GM19193 (cell line): ENCODE measurements around the gene DHH.

Source experiments
- POLR2A ChIP-seq: IDR thresholded peaks from 4 replicates; pipeline ENCODE4 v1.6.1; 2011; ENCODE audit not compliant: insufficient read depth, insufficient read length; ENCODE audit errors: extremely low read depth

The DHH gene

GRCh38 chr12:49060237-49061156, 34.1 kb downstream of the DHH start, which contains the start of gene KMT2D:
KMT2D (minus strand) TSS chr12:49060794; CDS start chr12:49055324, 5,470 bp downstream.
- peak; percentile 79 for TF ChIP-seq POLR2A

- TF ChIP-seq POLR2A, result no peak
Observed at GRCh38 chr12:49059299-49060171, 35.1 kb downstream of the DHH start.

- no peak for TF ChIP-seq POLR2A
Observed at GRCh38 chr12:49059045-49059298, 35.6 kb downstream of the DHH start.

GRCh38 chr12:49058366-49059044, 36.1 kb downstream of the DHH start:
- no peak for TF ChIP-seq POLR2A

- TF ChIP-seq POLR2A, result no peak
Observed at GRCh38 chr12:49057888-49058287, 36.7 kb downstream of the DHH start.

- no peak for TF ChIP-seq POLR2A
Observed at GRCh38 chr12:49055978-49056754, 38.4 kb downstream of the DHH start.

GRCh38 chr12:49055092-49055491, 39.5 kb downstream of the DHH start:
- no peak for TF ChIP-seq POLR2A

GRCh38 chr12:49054524-49054923, 40.1 kb downstream of the DHH start:
- TF ChIP-seq POLR2A, result no peak

GRCh38 chr12:49054096-49054495, 40.5 kb downstream of the DHH start:
- no peak for TF ChIP-seq POLR2A

- no peak for TF ChIP-seq POLR2A
Observed at GRCh38 chr12:49052451-49053208, 42.0 kb downstream of the DHH start.

- TF ChIP-seq POLR2A, result no peak
Observed at GRCh38 chr12:49051777-49052438, 42.7 kb downstream of the DHH start.

- TF ChIP-seq POLR2A, result no peak
Observed at GRCh38 chr12:49051373-49051764, 43.2 kb downstream of the DHH start.

GRCh38 chr12:49050507-49051372, 43.9 kb downstream of the DHH start:
- no peak for TF ChIP-seq POLR2A
